GM19023 (cell line): ENCODE measurements around the gene MTRFR.
"Not testable (repeated sequence)": the region's sequence is repeated elsewhere in the genome, so short reads cannot be mapped to it uniquely, and the experiment has no call there.

Source experiments
- ATAC-seq: cut with Tn5 transposase; IDR thresholded peaks from one replicate; pipeline ENCODE4 v1.9.1; 2021; ENCODE audit warnings: mild to moderate bottlenecking, moderate library complexity; ENCODE audit not compliant: unreplicated experiment

Gene MTRFR

GRCh38 chr12:123232807-123233504 is at the start of gene MTRFR, which contains the start of gene MPHOSPH9:
TSS of gene MTRFR (plus strand) at chr12:123233436. CDS start at chr12:123253675, 20,239 bp downstream.
TSS of gene MPHOSPH9 (minus strand) at chr12:123233141. CDS start at chr12:123230364, 2,777 bp downstream.
- ATAC-seq: peak; percentile 87

GRCh38 chr12:123187637-123188036 is 45.6 kb upstream of the MTRFR start:
- ATAC-seq: no peak

GRCh38 chr12:123199936-123200335 is 33.3 kb upstream of the MTRFR start:
- ATAC-seq: no peak

GRCh38 chr12:123200414-123200813 is 32.8 kb upstream of the MTRFR start:
- no peak for ATAC-seq

GRCh38 chr12:123206794-123207193 is 26.4 kb upstream of the MTRFR start:
- not testable (repeated sequence) for ATAC-seq

- ATAC-seq: not testable (repeated sequence)
Measured at GRCh38 chr12:123207815-123208214, 25.4 kb upstream of the MTRFR start.

GRCh38 chr12:123223241-123223668 is 10.0 kb upstream of the MTRFR start:
- ATAC-seq: no peak

- ATAC-seq: no peak
Measured at GRCh38 chr12:123225443-123225842, 7.8 kb upstream of the MTRFR start.

- no peak for ATAC-seq
Measured at GRCh38 chr12:123227581-123228258, 5.5 kb upstream of the MTRFR start.

GRCh38 chr12:123229051-123229450 is 4.2 kb upstream of the MTRFR start:
- no peak for ATAC-seq

- no peak for ATAC-seq
Measured at GRCh38 chr12:123231931-123232330, 1.3 kb upstream of the MTRFR start.

GRCh38 chr12:123232472-123232806 is 797 bp upstream of the MTRFR start:
- ATAC-seq: no peak

- peak; percentile 19 for ATAC-seq
Measured at GRCh38 chr12:123233505-123234308, 471 bp downstream of the MTRFR start.

GRCh38 chr12:123237646-123238329 is 4.6 kb downstream of the MTRFR start:
- ATAC-seq: no peak

- no peak for ATAC-seq
Measured at GRCh38 chr12:123238330-123238682, 5.1 kb downstream of the MTRFR start.

GRCh38 chr12:123238961-123239360 is 5.7 kb downstream of the MTRFR start:
- no peak for ATAC-seq

- no peak for ATAC-seq
Measured at GRCh38 chr12:123242116-123242904, 9.1 kb downstream of the MTRFR start.

GRCh38 chr12:123243671-123244262 is 10.5 kb downstream of the MTRFR start:
- ATAC-seq: no peak

- ATAC-seq: no peak
Measured at GRCh38 chr12:123245678-123246077, 12.4 kb downstream of the MTRFR start.

GRCh38 chr12:123248129-123248528 is 14.9 kb downstream of the MTRFR start:
- not testable (repeated sequence) for ATAC-seq
